ENCODE data around the gene METTL16. TPM values are rescaled to one million over a fixed set of nuclear protein-coding genes. Genes with fewer than 3 reads are reported as not detected.

The METTL16 gene
- total RNA-seq, 1 donor from 2014 or later, result 25.8 TPM

GRCh38 chr17:2372180-2372579 lies 139.5 kb downstream of the METTL16 start:
- intact Hi-C loops (cut with DNase I), result no loop called here
- no peak for DNase-seq (ENCODE audit: low spot score)

- DNase-seq (ENCODE audit: low spot score), result no peak
- intact Hi-C loops (cut with DNase I), result no loop called here
Observed at GRCh38 chr17:2371183-2372130, 140.2 kb downstream of the METTL16 start.

GRCh38 chr17:2370211-2370589 lies 141.5 kb downstream of the METTL16 start:
- DNase-seq (ENCODE audit: low spot score), result no peak
- intact Hi-C loops (cut with DNase I), result no loop called here

- DNase-seq (ENCODE audit: low spot score), result no peak
- intact Hi-C loops (cut with DNase I), result no loop called here
Observed at GRCh38 chr17:2369551-2370210, 142.0 kb downstream of the METTL16 start.

GRCh38 chr17:2369039-2369438 lies 142.6 kb downstream of the METTL16 start:
- no peak for DNase-seq (ENCODE audit: low spot score)
- intact Hi-C loops (cut with DNase I), result no loop called here

GRCh38 chr17:2368359-2368758 lies 143.3 kb downstream of the METTL16 start:
- intact Hi-C loops (cut with DNase I), result no loop called here
- DNase-seq (ENCODE audit: low spot score), result no peak

GRCh38 chr17:2366747-2367494 lies 144.8 kb downstream of the METTL16 start:
- no peak for DNase-seq (ENCODE audit: low spot score)
- intact Hi-C loops (cut with DNase I), result no loop called here

Other genes starting within 250 kb of the METTL16 start
- 19.7 TPM for gene SMG6, start 208.1 kb downstream of the METTL16 start, total RNA-seq
- 9.3 TPM for gene SRR, start 207.9 kb downstream of the METTL16 start, total RNA-seq
- gene TSR1, start 175.4 kb downstream of the METTL16 start, total RNA-seq, result 23.0 TPM
- 35.5 TPM for gene SGSM2, start 174.4 kb downstream of the METTL16 start, total RNA-seq
- 12.9 TPM for gene MNT, start 110.8 kb downstream of the METTL16 start, total RNA-seq
- gene PAFAH1B1, start 81.8 kb upstream of the METTL16 start, total RNA-seq, result 142 TPM
- 143 TPM for gene CLUH, start 199.9 kb upstream of the METTL16 start, total RNA-seq
- 0.13 TPM for gene CCDC92B, start 237.8 kb upstream of the METTL16 start, total RNA-seq

Measured in cardiac septum (tissue), 1 donor.